Large intestine (tissue), 3 donors: Measurements from ENCODE around the gene VWA3A. TPM values are rescaled to one million over a fixed set of nuclear protein-coding genes. Genes with fewer than 3 reads are reported as not detected.
"Not testable (repeated sequence)": the region's sequence is repeated elsewhere in the genome, so short reads cannot be mapped to it uniquely, and the experiment has no call there.

Source experiments
- DNase-seq, 2 donors: peaks; one replicate each; pipeline versions ENCODE4 v3.0.0 to v3.0.0-alpha.2; 2013
- H3K27ac ChIP-seq: one replicate; pipeline ENCODE4 v1.5.1; 2013; ENCODE audit warnings: low read length
- H3K27me3 ChIP-seq: 2 replicates; pipeline ENCODE4 v1.6.1; 2013; ENCODE audit warnings: low read length; ENCODE audit not compliant: control insufficient read depth, insufficient read depth
- H3K36me3 ChIP-seq: 2 replicates; pipeline ENCODE4 v1.6.1; 2013; ENCODE audit warnings: low read length; ENCODE audit not compliant: control insufficient read depth, insufficient read depth
- H3K4me1 ChIP-seq: one replicate; pipeline ENCODE4 v1.6.1; 2013; ENCODE audit warnings: low read length; ENCODE audit not compliant: control insufficient read depth, insufficient read depth
- H3K4me3 ChIP-seq: one replicate; pipeline ENCODE4 v1.5.1; 2013; ENCODE audit warnings: low read length
- H3K9me3 ChIP-seq: one replicate; pipeline ENCODE4 v1.6.1; 2013; ENCODE audit warnings: mild to moderate bottlenecking, low read depth, low read length, moderate library complexity; ENCODE audit not compliant: control insufficient read depth
- WGBS: methylation state at CpG from one replicate; pipeline ENCODE4 v1.1.5; 2013; ENCODE audit warnings: low lambda C conversion rate; ENCODE audit not compliant: insufficient coverage; 5-methylcytosine and 5-hydroxymethylcytosine counted together
- polyA plus RNA-seq: library from polyadenylated mRNA; unstranded; fragments of 120-200 nt; gene quantifications from one replicate; pipeline ENCODE4 v1.2.1, GENCODE V29; 2013

Gene VWA3A
- polyA plus RNA-seq, 1 donor: 0.15 TPM

DNA sequence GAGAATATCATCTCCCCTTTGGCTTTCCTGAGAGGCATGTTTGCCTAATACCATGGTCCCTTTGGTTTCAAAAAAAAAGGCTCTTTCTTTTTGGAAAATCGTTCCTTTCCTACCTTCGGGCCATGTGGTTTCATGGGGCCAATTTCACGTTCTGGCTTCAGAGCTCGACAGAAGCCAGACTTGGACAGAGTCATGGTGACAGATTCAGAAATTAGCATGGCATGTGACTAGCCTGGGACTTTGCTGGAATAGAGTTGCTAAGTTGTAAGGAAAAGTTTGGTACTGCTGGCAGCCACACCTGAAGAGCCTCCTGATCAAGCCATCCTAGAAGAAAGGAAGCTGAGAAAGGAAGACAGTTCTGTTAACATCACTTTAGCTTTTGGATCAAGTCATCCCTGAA lies 2.4 kb upstream of the VWA3A start:
- H3K27ac ChIP-seq: no peak overlapping the region
- H3K4me3 ChIP-seq: no peak overlapping the region
- H3K9me3 ChIP-seq: no peaks in the 10 kb centered on the region
- H3K27me3 ChIP-seq: no peaks in the 10 kb centered on the region
- DNase-seq: no peak
- 81% methylated on average over 4 of the region's 4 CpGs for WGBS
- no peaks in the 10 kb centered on the region for H3K4me1 ChIP-seq
- H3K36me3 ChIP-seq: peaks cover 2% of the 10 kb centered on the region

DNA sequence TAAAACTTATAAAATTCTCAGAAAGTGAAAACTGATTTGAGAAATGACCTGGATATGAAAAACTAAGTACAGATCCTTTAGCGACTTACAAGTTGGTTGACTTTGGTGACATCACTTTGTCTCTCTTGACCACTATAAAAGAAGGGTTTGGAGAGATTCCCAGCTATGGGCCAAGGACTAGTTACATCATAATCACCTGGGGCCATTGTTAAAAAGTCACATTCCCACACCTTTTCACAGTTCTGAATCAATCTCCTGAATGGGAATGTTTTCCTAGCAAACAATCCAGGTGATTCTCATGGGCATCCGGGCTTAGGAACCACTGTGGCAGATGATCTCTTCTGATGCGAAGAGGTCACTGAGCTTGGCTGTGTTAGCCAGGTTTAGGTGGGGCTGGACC lies 620 bp upstream of the VWA3A start:
- Histone ChIP-seq H3K4me1 (no peaks in the 10 kb centered on the region), H3K9me3 (no peaks in the 10 kb centered on the region), H3K27me3 (no peaks in the 10 kb centered on the region), H3K4me3 (no peak overlapping the region), H3K27ac (no peak overlapping the region), H3K36me3 (peaks cover under 1% of the 10 kb centered on the region)
- DNase-seq: no peak
- whole genome bisulfite sequencing: 80% methylated on average over 1 of the region's 3 CpGs

DNA sequence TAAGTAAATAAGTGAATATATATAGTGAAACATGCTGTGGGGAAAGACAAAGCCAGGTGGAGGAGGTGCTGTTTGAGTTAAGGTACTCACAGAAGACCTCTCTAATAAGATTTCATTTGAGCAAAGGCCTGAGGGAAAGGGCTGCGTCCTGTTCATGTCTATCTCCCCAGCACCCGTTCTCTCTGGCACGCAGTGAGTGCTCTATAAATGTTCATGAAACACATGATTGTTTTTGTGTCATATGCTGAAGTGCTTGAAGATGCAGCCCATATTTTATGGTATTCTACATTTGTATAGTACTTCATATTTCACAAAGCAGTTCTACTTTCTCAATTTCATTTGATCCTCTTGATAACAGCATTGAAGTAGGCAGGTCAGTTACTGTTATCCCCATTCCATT lies 990 bp downstream of the VWA3A start:
- Histone ChIP-seq H3K4me3 (no peak overlapping the region), H3K9me3 (no peaks in the 10 kb centered on the region), H3K27ac (no peak overlapping the region), H3K27me3 (no peaks in the 10 kb centered on the region), H3K36me3 (no peaks in the 10 kb centered on the region), H3K4me1 (no peaks in the 10 kb centered on the region)
- no peak for DNase-seq
- WGBS: no CpG with 5 or more reads among the region's 3 CpGs

DNA sequence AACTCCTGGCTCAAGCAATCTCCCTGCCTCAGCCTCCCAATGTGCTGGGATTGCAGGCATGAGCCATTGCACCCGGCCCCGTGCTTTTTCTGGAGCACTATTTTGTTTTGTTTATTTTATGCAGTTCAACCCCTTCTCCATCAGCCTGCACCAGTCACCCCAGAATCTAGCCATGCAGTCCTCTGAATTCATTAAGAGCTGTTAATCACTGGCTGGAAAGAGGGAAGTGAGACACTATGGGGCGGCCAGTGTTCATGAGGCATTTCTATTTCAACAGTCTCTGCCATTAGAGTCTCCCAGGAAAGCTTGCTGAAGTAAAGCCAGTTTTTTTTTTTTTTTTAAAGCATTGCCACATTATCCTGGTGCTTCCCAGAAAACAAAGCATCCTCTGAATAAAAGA lies 1.7 kb downstream of the VWA3A start:
- no CpG with 5 or more reads among the region's 3 CpGs for WGBS
- H3K27me3 ChIP-seq: no peaks in the 10 kb centered on the region
- no peaks in the 10 kb centered on the region for H3K4me1 ChIP-seq
- DNase-seq: no peak
- H3K36me3 ChIP-seq: no peaks in the 10 kb centered on the region
- H3K9me3 ChIP-seq: no peaks in the 10 kb centered on the region
- no peak overlapping the region for H3K27ac ChIP-seq
- H3K4me3 ChIP-seq: no peak overlapping the region

DNA sequence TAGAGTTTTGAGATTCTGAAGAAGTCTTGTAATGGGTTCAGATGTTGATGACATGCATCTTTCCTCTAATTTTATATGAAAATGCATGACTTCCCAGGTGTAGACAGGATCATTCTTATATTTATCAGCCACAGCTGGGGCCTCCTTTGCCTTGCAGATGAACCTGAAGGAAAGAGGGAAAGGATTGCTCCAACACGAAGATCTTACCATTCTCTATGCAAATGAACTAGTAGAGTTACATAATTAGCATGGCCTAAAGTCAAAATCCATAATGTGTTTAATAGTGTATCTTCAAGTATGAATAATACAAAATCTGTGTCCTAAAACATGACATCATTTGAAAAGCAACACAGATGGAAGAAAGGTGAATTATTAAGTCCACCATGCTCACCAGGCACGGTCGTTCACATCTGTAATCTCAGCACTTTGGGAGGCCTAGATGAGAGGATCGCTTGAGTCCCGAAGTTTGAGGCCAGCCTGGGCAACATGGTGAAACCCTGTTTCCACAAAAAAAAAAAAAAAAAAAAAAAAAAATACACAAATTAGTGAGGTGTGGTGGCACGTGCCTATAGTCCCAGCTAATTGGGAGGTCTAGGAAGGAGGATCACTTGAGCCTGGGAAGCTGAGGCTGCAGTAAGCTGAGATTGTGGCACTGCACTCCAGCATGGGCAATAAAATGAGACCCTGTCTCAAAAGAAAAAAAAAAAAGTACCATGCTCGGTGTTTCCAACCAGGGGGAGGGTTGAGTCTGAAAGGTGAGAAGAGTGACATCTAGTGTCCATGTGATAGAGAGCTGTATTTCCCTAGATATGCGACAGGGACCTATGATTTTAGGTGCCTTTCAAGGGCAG lies 6.3 kb downstream of the VWA3A start:
- peak; percentile 22 to 44 for DNase-seq
- H3K27me3 ChIP-seq: no peaks in the 10 kb centered on the region
- WGBS: no CpG with 5 or more reads among the region's 8 CpGs

DNA sequence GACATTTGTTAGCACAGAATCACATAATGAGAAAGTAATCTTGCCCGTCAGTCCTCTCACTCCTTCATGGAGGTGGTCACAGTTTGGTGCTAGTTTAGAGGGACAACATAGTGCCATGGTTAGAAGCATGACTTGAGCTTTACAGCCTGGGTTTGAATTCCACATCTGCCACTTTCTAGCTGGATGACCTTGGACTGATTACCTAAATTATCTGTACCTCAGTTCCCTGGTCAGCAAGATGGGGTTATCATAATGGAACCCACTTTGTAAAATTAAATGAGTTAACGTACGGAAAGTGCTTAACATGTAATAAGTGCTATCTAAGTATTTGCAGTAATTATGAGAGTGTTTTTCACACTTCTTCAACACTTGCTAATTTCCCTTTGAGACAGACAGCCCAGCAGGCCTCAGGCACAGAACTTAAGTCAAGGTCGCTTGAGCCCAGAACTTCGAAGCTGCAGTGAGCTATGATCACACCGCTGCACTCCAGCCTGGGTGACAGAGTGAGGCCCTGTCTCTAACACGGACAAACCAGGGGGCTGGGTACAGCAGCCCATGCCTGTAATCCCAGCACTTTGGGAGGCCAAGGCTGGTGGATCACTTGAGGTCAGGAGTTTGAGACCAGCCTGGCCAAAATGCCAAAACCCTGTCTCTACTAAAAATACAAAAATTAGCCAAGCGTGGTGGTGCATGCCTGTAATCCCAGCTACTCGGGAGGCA lies 7.1 kb downstream of the VWA3A start:
- H3K4me3 ChIP-seq: no peak overlapping the region
- no peaks in the 10 kb centered on the region for H3K9me3 ChIP-seq
- H3K4me1 ChIP-seq: no peaks in the 10 kb centered on the region
- DNase-seq: no peak
- H3K27ac ChIP-seq: no peak overlapping the region
- WGBS: no CpG with 5 or more reads among the region's 9 CpGs
- H3K27me3 ChIP-seq: no peaks in the 10 kb centered on the region
- H3K36me3 ChIP-seq: no peaks in the 10 kb centered on the region

More for the DNA sequence above, 6.3 kb downstream of the VWA3A start:
- H3K9me3 ChIP-seq: no peaks in the 10 kb centered on the region
- no peaks in the 10 kb centered on the region for H3K4me1 ChIP-seq
- H3K36me3 ChIP-seq: no peaks in the 10 kb centered on the region
- H3K27ac ChIP-seq: no peak overlapping the region
- no peak overlapping the region for H3K4me3 ChIP-seq

DNA sequence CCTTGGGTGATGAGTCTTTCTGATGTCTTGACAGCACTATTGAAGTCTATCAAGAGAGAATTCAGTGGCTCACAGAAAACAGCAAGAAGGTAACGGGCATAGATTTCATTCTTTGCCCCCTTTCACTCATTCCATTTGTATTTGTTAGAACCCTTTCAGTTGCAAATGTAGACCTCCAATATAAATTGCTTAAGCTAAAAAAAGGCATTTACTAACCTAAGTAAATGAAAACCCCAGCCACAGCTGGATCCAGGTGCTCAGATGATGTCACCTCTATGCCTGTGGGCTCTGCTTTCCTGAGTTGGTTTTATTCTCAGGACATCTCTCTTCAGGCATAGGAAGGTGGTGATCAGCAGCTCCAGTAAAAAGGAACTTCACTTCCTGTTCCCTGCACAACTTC lies 11.1 kb downstream of the VWA3A start:
- no peak overlapping the region for H3K4me3 ChIP-seq
- no peak for DNase-seq
- no peak overlapping the region for H3K27ac ChIP-seq
- no CpG with 5 or more reads among the region's 1 CpG for WGBS
- H3K36me3 ChIP-seq: no peaks in the 10 kb centered on the region
- no peaks in the 10 kb centered on the region for H3K4me1 ChIP-seq
- H3K9me3 ChIP-seq: no peaks in the 10 kb centered on the region
- peaks cover 7% of the 10 kb centered on the region for H3K27me3 ChIP-seq

DNA sequence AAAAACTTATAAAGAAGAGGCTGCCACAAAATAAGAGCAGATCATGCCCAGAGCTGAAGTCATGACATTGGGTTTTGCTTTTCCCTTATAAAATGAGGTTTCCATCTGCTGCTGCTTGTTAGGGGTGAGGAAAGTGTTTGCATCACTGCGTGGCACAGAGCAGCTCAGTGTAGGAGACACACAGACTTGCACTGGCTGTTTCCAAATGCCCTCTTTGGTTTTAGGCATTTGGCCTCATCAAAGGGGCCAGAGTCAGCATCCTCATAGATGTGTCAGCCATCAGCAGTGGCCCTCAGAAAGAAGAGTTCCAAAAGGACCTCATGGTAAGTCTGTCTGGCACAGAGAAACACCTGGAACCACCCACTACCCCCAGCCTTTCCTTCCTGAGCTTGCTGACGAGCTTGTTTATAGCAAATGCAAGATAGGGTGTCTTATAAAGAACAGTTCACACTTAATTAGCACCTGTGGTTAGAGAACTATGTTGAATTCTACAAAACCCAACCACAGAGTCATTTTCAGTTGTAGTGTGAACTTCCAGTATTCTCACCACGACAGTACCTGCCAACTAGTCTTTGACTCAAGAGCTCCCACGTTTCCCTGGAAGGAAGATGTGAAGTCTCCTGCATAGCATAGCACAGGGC lies 17.0 kb downstream of the VWA3A start:
- H3K9me3 ChIP-seq: no peaks in the 10 kb centered on the region
- no CpG with 5 or more reads among the region's 4 CpGs for whole genome bisulfite sequencing
- H3K27ac ChIP-seq: no peak overlapping the region
- peaks cover 9% of the 10 kb centered on the region for H3K27me3 ChIP-seq
- H3K36me3 ChIP-seq: no peaks in the 10 kb centered on the region
- no peak for DNase-seq
- H3K4me3 ChIP-seq: no peak overlapping the region
- H3K4me1 ChIP-seq: no peaks in the 10 kb centered on the region

DNA sequence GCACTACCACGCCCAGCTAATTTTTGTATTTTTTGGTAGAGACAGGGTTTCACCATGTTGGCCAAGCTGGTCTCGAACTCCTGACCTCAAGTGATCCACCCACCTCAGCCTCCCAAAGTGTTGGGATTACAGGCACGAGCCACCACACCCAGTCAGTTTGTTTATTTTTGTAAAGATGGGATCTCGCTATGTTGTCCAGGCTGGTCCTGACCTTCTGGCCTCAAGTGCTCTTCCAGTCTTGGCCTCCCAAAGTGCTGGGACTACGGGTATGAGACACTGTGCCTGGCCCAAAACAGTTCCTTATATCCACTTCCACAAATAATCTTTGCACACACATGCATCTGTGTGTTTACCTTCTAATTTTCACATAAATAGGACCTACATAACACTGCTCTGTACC lies 19.3 kb downstream of the VWA3A start:
- DNase-seq, H3K4me3 ChIP-seq, H3K4me1 ChIP-seq, H3K36me3 ChIP-seq, H3K27me3 ChIP-seq, H3K27ac ChIP-seq, H3K9me3 ChIP-seq: not testable (repeated sequence)
- WGBS: no CpG with 5 or more reads among the region's 5 CpGs

DNA sequence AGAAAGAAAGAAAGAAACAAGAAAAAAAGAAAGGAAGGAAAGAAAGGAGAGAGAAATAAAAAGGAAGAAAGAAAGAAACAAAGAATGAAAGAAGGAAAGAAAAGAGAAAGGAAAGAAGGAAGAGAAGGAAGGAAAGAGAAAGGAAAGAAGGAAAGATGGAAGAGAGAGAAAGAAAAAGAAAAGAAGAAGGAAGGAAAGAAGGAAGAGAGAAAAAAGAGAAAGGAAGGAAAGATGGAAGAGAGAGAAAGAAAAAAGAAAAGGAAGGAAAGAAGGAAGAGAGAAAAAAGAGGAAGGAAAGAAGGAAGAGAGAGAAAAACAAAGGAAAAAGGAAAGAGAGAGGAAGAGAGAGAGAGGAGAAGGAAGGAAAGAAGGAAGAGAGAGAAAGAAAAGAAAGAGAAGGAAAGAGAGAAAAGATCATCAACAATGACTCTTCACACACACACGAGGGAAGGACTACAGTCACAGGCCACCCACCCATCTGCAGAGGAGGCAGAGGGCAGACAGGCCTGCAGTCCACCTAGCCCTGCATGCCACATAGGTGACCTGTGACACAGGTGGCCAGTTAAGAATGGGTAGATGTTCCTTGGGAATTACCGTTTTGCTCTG lies 23.9 kb downstream of the VWA3A start:
- Histone ChIP-seq H3K9me3 (no peaks in the 10 kb centered on the region), H3K4me3 (no peak overlapping the region), H3K4me1 (no peaks in the 10 kb centered on the region), H3K36me3 (no peaks in the 10 kb centered on the region), H3K27me3 (no peaks in the 10 kb centered on the region), H3K27ac (no peak overlapping the region)
- DNase-seq: no peak
- WGBS: no CpG with 5 or more reads among the region's 2 CpGs
